HL-60/S4 treated with phorbol 12-myristate 13-acetate at 8.2 ng/mL for 4 days and 3 days (cell line): Measurements from ENCODE around the gene HNRNPR.
"Not testable (repeated sequence)": the region's sequence is repeated elsewhere in the genome, so short reads cannot be mapped to it uniquely, and the experiment has no call there.

Experiments used
- in situ Hi-C: fragments of 300-500 bp; cut with MboI; formaldehyde crosslinking; loops from 2 replicates; pipeline ENCODE4 v1.15.0; 2022; ENCODE audit warnings: low sequenced_read_pairs

Gene HNRNPR

DNA sequence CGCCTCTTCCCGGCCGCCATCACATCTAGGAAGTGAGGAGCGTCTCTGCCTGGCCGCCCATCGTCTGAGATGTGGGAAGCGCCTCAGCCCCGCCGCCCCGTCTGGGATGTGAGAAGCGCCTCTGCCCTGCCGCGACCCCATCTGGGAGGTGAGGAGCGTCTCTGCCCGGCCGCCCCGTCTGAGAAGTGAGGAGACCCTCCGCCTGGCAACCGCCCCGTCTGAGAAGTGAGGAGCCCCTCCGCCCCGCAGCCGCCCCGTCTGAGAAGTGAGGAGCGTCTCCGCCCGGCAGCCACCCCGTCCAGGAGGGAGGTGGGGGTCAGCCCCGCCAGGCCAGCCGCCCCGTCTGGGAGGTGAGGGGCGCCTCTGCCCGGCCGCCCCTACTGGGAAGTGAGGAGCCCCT lies 86.7 kb downstream of the HNRNPR start:
- in situ Hi-C loops: not testable (repeated sequence)
